ENCODE results near the gene MPHOSPH9.

The MPHOSPH9 gene

GRCh38 chr12:123149088-123149487, 83.9 kb downstream of the MPHOSPH9 start:
- no peak for DNase-seq (ENCODE audit: low read depth)

- DNase-seq (ENCODE audit: low read depth), result no peak
These were observed 84.3 kb downstream of the MPHOSPH9 start for GRCh38 chr12:123148655-123149054.

- peak; percentile 73 for DNase-seq (ENCODE audit: low read depth)
These were observed 84.7 kb downstream of the MPHOSPH9 start for GRCh38 chr12:123148223-123148622.

GRCh38 chr12:123145211-123145610, 87.7 kb downstream of the MPHOSPH9 start:
- DNase-seq (ENCODE audit: low read depth), result no peak

GRCh38 chr12:123143736-123144461, 89.0 kb downstream of the MPHOSPH9 start:
- no peak for DNase-seq (ENCODE audit: low read depth)

- DNase-seq (ENCODE audit: low read depth), result no peak
These were observed 89.8 kb downstream of the MPHOSPH9 start for GRCh38 chr12:123142921-123143735.

GRCh38 chr12:123142518-123142840, 90.5 kb downstream of the MPHOSPH9 start:
- DNase-seq (ENCODE audit: low read depth), result no peak

GRCh38 chr12:123141615-123142517, 91.1 kb downstream of the MPHOSPH9 start:
- DNase-seq (ENCODE audit: low read depth), result no peak

- DNase-seq (ENCODE audit: low read depth), result no peak
These were observed 92.0 kb downstream of the MPHOSPH9 start for GRCh38 chr12:123140676-123141614.

- DNase-seq (ENCODE audit: low read depth), result no peak
These were observed 92.8 kb downstream of the MPHOSPH9 start for GRCh38 chr12:123139926-123140675.

GRCh38 chr12:123135688-123136087, 97.3 kb downstream of the MPHOSPH9 start:
- DNase-seq (ENCODE audit: low read depth), result no peak

- no peak for DNase-seq (ENCODE audit: low read depth)
These were observed 98.1 kb downstream of the MPHOSPH9 start for GRCh38 chr12:123134826-123135225.

GRCh38 chr12:123134271-123134671, 98.7 kb downstream of the MPHOSPH9 start:
- DNase-seq (ENCODE audit: low read depth), result no peak

GRCh38 chr12:123133701-123134100, 99.2 kb downstream of the MPHOSPH9 start:
- DNase-seq (ENCODE audit: low read depth), result no peak

- DNase-seq (ENCODE audit: low read depth), result no peak
These were observed 99.9 kb downstream of the MPHOSPH9 start for GRCh38 chr12:123132951-123133619.

GRCh38 chr12:123131879-123132402, 101.0 kb downstream of the MPHOSPH9 start:
- no peak for DNase-seq (ENCODE audit: low read depth)

GRCh38 chr12:123131291-123131832, 101.6 kb downstream of the MPHOSPH9 start:
- DNase-seq (ENCODE audit: low read depth), result no peak

GRCh38 chr12:123129621-123130020, 103.3 kb downstream of the MPHOSPH9 start:
- DNase-seq (ENCODE audit: low read depth), result no peak

GRCh38 chr12:123127182-123127495, 105.8 kb downstream of the MPHOSPH9 start:
- DNase-seq (ENCODE audit: low read depth), result no peak
